GM23338 (cell line): ENCODE results near the gene CANX. TPM values are rescaled to one million over a fixed set of nuclear protein-coding genes. Genes with fewer than 3 reads are reported as not detected.

Source experiments
- ATAC-seq: fragments of 200-7000 bp; cut with Tn5 transposase; 3 replicates; pipeline ENCODE4 v1.9.1; 2020
- DNase-seq: peaks from one replicate; pipeline ENCODE4 v3.0.0-alpha.2; 2015; ENCODE audit warnings: low spot score
- H2AFZ ChIP-seq: fragments of 200-600 bp; sonication (generic); 2 replicates; pipeline ENCODE4 v1.8.0; 2016; ENCODE audit warnings: antibody characterized with exemption, mild to moderate bottlenecking, moderate library complexity
- H3F3A ChIP-seq: fragments of 200-600 bp; sonication (generic); replicated peaks from 2 replicates; pipeline ENCODE4 v1.8.0; 2017; ENCODE audit warnings: antibody characterized with exemption, mixed run types, low read depth
- H3K27ac ChIP-seq: fragments of 200-600 bp; sonication (generic); 2 replicates; pipeline ENCODE4 v1.6.1; 2016; ENCODE audit warnings: low read depth
- H3K27me3 ChIP-seq: fragments of 200-600 bp; sonication (generic); 2 replicates; pipeline ENCODE4 v1.8.0; 2016; ENCODE audit warnings: mild to moderate bottlenecking, mixed run types, moderate library complexity; ENCODE audit not compliant: insufficient read depth
- H3K36me3 ChIP-seq: fragments of 200-600 bp; sonication (generic); 2 replicates; pipeline ENCODE4 v1.8.0; 2016; ENCODE audit warnings: mild to moderate bottlenecking; ENCODE audit not compliant: insufficient read depth
- H3K4me1 ChIP-seq: fragments of 200-600 bp; sonication (generic); 2 replicates; pipeline ENCODE4 v1.8.0; 2016; ENCODE audit warnings: mild to moderate bottlenecking, moderate library complexity; ENCODE audit not compliant: insufficient read depth
- H3K4me2 ChIP-seq: fragments of 200-600 bp; sonication (generic); 2 replicates; pipeline ENCODE4 v1.7.1; 2017; ENCODE audit warnings: mixed run types
- H3K4me3 ChIP-seq: fragments of 200-600 bp; sonication (generic); 2 replicates; pipeline ENCODE4 v1.6.1; 2016; ENCODE audit warnings: mixed run types
- H3K79me2 ChIP-seq: fragments of 200-600 bp; sonication (generic); replicated peaks from 2 replicates; pipeline ENCODE4 v1.8.0; 2017; ENCODE audit warnings: mild to moderate bottlenecking; ENCODE audit not compliant: insufficient read depth
- H3K9me2 ChIP-seq: fragments of 200-600 bp; sonication (generic); 2 replicates; pipeline ENCODE4 v1.8.0; 2017; ENCODE audit not compliant: insufficient read depth
- H4K20me1 ChIP-seq: fragments of 200-600 bp; sonication (generic); replicated peaks from 2 replicates; pipeline ENCODE4 v1.8.0; 2017; ENCODE audit warnings: mild to moderate bottlenecking; ENCODE audit not compliant: insufficient read depth
- H3K27ac Mint-ChIP-seq: 2 replicates; pipeline ENCODE4 v1.8.0; 2020; ENCODE audit warnings: inconsistent platforms, mild to moderate bottlenecking, moderate library complexity, mixed read lengths
- H3K27me3 Mint-ChIP-seq: 3 replicates; pipeline ENCODE4 v1.8.0; 2022; ENCODE audit warnings: low read depth, mild to moderate bottlenecking, moderate library complexity, mixed read lengths, inconsistent platforms; ENCODE audit not compliant: insufficient read depth, poor library complexity
- H3K36me3 Mint-ChIP-seq: 3 replicates; pipeline ENCODE4 v1.8.0; 2021; ENCODE audit warnings: low read depth, mild to moderate bottlenecking, inconsistent platforms, moderate library complexity, mixed read lengths
- H3K4me1 Mint-ChIP-seq: 3 replicates; pipeline ENCODE4 v1.8.0; 2020; ENCODE audit warnings: mild to moderate bottlenecking, inconsistent platforms, mixed read lengths
- H3K4me3 Mint-ChIP-seq: 3 replicates; pipeline ENCODE4 v1.8.0; 2021; ENCODE audit warnings: moderate library complexity, mild to moderate bottlenecking, inconsistent platforms, mixed read lengths
- H3K9me3 Mint-ChIP-seq: 3 replicates; pipeline ENCODE4 v1.8.0; 2020; ENCODE audit warnings: moderate library complexity, mild to moderate bottlenecking, inconsistent platforms, mixed read lengths
- CREB1 ChIP-seq: fragments of 250-450 bp; sonication (Bioruptor Pico); IDR thresholded peaks from 2 replicates; pipeline ENCODE4 v1.5.0; 2020; ENCODE audit warnings: low read depth, mild to moderate bottlenecking, moderate library complexity
- POLR2AphosphoS5 ChIP-seq: IDR thresholded peaks from 2 replicates; pipeline ENCODE4 v1.6.1; 2016; ENCODE audit warnings: antibody characterized with exemption, low read depth
- ZNF114 ChIP-seq: fragments of 250-450 bp; sonication (Bioruptor Pico); IDR thresholded peaks from 2 replicates; pipeline ENCODE4 v1.5.0; 2020; ENCODE audit warnings: mild to moderate bottlenecking, moderate library complexity
- polyA plus RNA-seq: library from polyadenylated mRNA; unstranded; fragments of >200 nt; fragmentation: Nextera tagmentation; extraction: Ambion mirVana; gene quantifications from 2 replicates; pipeline ENCODE4 v1.2.1, GENCODE V29; 2016
- total RNA-seq: library from RNA; depleted of rRNA; stranded (reverse); fragments of >200 nt; shearing (Covaris generic); gene quantifications from 2 replicates; pipeline ENCODE4 v1.2.3, GENCODE V29; 2014
- TF ChIP-seq, protein P1 (sequence below), 2 experiments: fragments of 200-600 bp in 1 of 2; sonication (generic) in 1 of 2; conservative IDR thresholded peaks; 2 replicates each; pipeline versions ENCODE4 v1.5.1 to v1.6.1; 2016 to 2017; ENCODE audit warnings: antibody characterized with exemption in 2 of 2, low read depth in 2 of 2, mild to moderate bottlenecking in 2 of 2, moderate library complexity in 1 of 2
- TF ChIP-seq, protein P2 (sequence below): IDR thresholded peaks from one replicate; pipeline ENCODE4 v1.6.1; 2018; ENCODE audit warnings: antibody characterized with exemption; ENCODE audit not compliant: unreplicated experiment

The CANX gene
- total and polyA plus RNA-seq, 2 experiments from 2014 or later: 177 to 530 TPM

DNA sequence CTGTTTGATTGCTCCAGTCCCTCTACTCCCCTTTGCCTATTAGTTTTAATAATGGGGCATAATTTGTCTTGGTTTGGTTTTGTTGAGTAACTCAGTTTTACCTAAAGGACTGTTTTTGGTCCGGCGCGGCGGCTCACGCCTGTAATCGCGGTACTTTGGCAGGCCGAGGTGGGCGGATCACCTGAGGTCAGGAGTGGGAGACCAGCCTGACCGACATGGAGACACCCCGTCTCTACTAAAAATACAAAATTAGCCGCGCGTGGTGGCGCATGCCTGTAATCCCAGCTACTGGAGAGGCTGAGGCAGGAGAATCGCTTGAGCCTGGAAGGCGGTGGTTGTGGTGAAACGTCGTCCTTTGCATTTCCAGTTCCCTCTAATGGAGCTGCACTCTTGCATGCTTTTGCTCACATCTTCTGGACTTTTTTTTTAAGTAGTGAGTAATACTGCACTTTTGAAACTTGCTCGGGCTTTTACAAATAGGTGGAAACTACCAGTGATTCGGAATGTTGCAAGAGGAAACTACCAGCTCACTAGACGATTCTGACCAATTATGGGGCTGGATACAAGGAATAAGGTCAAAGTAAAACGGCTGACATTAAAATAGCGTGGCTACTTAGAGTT, 33.1 kb downstream of the CANX start:
- Mint-ChIP-seq H3K36me3 (peaks cover 45% of the 10 kb centered on the region), H3K27me3 (peaks cover 13% of the 10 kb centered on the region), H3K27ac (peak overlapping the region; percentile 92), H3K9me3 (no peaks in the 10 kb centered on the region), H3K4me1 (peaks cover 18% of the 10 kb centered on the region), H3K4me3 (peak overlapping the region; percentile 98)
- Histone ChIP-seq H3K27me3 (no peaks in the 10 kb centered on the region), H3F3A (peaks cover 33% of the 10 kb centered on the region), H3K4me2 (peak overlapping the region; percentile 76), H3K9me2 (no peaks in the 10 kb centered on the region), H3K27ac (peak overlapping the region; percentile 92), H3K4me1 (peaks cover 11% of the 10 kb centered on the region; the same call in 1 of the 2 replicates), H4K20me1 (peaks cover 29% of the 10 kb centered on the region), H3K79me2 (peaks cover 36% of the 10 kb centered on the region), H3K4me3 (peak overlapping the region; percentile 48), H3K36me3 (peaks cover 28% of the 10 kb centered on the region), H2AFZ (no peak overlapping the region)
- DNase-seq: no peak
- no peak for TF ChIP-seq ZNF114 (CRISPR knock-in tag)
- TF ChIP-seq POLR2AphosphoS5: no peak
- peak; percentile 8 for ATAC-seq

DNA sequence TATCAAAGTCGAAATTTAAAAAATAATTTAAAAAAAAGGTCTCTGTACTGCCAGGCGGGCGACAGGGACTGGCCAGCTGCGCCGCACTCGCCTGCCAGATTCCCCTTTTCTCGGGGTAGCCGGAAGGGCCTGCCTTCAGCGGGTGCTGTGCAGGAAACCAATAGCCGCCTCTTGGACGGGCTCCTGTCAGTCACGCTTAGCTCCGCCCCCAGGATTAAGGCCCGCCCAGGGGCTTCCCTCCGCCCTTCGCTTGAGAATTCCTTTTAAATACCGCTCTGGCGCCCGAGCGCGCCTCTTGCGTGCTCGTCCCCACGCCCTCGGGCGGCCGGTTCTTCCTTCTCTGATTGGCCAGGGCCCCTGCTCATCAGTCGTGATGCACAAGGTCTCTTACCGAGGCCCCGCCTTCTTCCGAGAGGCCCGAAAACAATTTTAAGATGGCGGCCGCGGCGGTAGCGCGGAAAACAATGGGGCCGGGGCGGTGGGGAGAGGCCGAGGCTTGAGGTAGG, 33.7 kb downstream of the CANX start, which contains the start of gene MAML1:
Gene MAML1 (plus strand): TSS at position 411 of the 506 bp plus-strand sequence. CDS start 291 bp downstream, outside the sequence.
- ATAC-seq (peak; percentile 95), DNase-seq (peak; percentile 100)
- peaks cover 34% of the 10 kb centered on the region for H4K20me1 ChIP-seq
- H3K36me3 Mint-ChIP-seq: peaks cover 45% of the 10 kb centered on the region
- no peaks in the 10 kb centered on the region for H3K9me3 Mint-ChIP-seq
- peaks cover 42% of the 10 kb centered on the region for H3K79me2 ChIP-seq
- peak within 1 kb of the TSS; percentile 95 for H3K27ac Mint-ChIP-seq
- H3K4me1 Mint-ChIP-seq: peaks cover 18% of the 10 kb centered on the region
- H2AFZ ChIP-seq: no peak within 1 kb of the TSS
- peaks cover 11% of the 10 kb centered on the region; the same call in 1 of the 2 replicates for H3K4me1 ChIP-seq
- H3F3A ChIP-seq: peaks cover 31% of the 10 kb centered on the region
- TF ChIP-seq POLR2AphosphoS5 (peak; percentile 81), CREB1 (CRISPR knock-in tag) (peak; percentile 92)
- TF ChIP-seq, protein P1, sequence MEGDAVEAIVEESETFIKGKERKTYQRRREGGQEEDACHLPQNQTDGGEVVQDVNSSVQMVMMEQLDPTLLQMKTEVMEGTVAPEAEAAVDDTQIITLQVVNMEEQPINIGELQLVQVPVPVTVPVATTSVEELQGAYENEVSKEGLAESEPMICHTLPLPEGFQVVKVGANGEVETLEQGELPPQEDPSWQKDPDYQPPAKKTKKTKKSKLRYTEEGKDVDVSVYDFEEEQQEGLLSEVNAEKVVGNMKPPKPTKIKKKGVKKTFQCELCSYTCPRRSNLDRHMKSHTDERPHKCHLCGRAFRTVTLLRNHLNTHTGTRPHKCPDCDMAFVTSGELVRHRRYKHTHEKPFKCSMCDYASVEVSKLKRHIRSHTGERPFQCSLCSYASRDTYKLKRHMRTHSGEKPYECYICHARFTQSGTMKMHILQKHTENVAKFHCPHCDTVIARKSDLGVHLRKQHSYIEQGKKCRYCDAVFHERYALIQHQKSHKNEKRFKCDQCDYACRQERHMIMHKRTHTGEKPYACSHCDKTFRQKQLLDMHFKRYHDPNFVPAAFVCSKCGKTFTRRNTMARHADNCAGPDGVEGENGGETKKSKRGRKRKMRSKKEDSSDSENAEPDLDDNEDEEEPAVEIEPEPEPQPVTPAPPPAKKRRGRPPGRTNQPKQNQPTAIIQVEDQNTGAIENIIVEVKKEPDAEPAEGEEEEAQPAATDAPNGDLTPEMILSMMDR (conservative IDR thresholded peaks at IDR 0.05; ENCODE audit: low read depth in 2 of 2): no peak
- H3K4me2 ChIP-seq: peak within 1 kb of the TSS; percentile 88
- H3K4me3 Mint-ChIP-seq: peak within 1 kb of the TSS; percentile 98
- no peaks in the 10 kb centered on the region for H3K9me2 ChIP-seq
- peak within 1 kb of the TSS; percentile 75 for H3K4me3 ChIP-seq
- H3K27me3 ChIP-seq: no peaks in the 10 kb centered on the region
- peaks cover 23% of the 10 kb centered on the region for H3K36me3 ChIP-seq
- H3K27ac ChIP-seq: peak within 1 kb of the TSS; percentile 92
- H3K27me3 Mint-ChIP-seq: peaks cover 14% of the 10 kb centered on the region

DNA sequence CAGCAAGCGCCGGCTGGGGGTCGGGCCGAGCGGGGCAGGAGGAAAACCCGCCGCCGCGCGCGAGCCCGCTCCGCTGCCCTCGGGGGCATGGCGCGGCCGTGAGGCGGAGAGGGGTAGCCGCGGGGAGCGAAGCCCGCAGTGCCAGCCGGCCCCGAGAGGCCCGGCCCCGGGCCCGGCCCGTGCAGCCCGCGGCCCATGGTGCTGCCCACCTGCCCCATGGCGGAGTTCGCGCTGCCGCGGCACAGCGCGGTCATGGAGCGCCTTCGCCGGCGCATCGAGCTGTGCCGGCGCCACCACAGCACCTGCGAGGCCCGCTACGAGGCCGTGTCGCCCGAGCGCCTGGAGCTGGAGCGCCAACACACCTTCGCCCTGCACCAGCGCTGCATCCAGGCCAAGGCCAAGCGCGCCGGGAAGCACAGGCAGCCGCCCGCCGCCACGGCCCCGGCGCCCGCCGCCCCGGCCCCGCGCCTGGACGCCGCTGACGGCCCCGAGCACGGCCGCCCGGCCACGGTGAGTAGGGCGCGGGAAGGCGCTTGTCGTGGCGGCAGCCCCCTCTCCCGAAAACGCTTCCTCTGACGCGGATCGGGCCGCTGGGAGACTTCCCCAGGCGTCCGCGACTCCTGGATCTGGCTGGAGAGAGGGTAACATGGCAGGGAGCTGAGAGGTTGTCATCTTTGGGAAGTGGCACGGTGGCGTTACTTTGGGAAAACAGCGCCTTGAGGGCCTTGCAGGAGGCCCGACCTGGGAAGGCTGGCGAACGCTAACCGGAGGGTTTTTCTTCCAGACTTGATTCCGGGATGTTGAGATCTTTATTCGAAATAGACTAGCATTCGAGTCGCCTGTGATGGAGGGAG, 34.4 kb downstream of the CANX start:
- no peaks in the 10 kb centered on the region for H3K9me3 Mint-ChIP-seq
- TF ChIP-seq, protein P2, sequence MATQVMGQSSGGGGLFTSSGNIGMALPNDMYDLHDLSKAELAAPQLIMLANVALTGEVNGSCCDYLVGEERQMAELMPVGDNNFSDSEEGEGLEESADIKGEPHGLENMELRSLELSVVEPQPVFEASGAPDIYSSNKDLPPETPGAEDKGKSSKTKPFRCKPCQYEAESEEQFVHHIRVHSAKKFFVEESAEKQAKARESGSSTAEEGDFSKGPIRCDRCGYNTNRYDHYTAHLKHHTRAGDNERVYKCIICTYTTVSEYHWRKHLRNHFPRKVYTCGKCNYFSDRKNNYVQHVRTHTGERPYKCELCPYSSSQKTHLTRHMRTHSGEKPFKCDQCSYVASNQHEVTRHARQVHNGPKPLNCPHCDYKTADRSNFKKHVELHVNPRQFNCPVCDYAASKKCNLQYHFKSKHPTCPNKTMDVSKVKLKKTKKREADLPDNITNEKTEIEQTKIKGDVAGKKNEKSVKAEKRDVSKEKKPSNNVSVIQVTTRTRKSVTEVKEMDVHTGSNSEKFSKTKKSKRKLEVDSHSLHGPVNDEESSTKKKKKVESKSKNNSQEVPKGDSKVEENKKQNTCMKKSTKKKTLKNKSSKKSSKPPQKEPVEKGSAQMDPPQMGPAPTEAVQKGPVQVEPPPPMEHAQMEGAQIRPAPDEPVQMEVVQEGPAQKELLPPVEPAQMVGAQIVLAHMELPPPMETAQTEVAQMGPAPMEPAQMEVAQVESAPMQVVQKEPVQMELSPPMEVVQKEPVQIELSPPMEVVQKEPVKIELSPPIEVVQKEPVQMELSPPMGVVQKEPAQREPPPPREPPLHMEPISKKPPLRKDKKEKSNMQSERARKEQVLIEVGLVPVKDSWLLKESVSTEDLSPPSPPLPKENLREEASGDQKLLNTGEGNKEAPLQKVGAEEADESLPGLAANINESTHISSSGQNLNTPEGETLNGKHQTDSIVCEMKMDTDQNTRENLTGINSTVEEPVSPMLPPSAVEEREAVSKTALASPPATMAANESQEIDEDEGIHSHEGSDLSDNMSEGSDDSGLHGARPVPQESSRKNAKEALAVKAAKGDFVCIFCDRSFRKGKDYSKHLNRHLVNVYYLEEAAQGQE: no peak

More for the DNA sequence above, 34.4 kb downstream of the CANX start:
- peak overlapping the region; percentile 95 for H3K27ac Mint-ChIP-seq
- Histone ChIP-seq H4K20me1 (peaks cover 41% of the 10 kb centered on the region), H3K9me2 (no peaks in the 10 kb centered on the region), H3K4me3 (peak overlapping the region; percentile 75), H3K4me1 (peaks cover 11% of the 10 kb centered on the region; the same call in 1 of the 2 replicates), H3K27ac (peak overlapping the region; percentile 90), H3K79me2 (peaks cover 49% of the 10 kb centered on the region), H3F3A (peaks cover 24% of the 10 kb centered on the region), H3K36me3 (peaks cover 16% of the 10 kb centered on the region), H3K4me2 (peak overlapping the region; percentile 88), H3K27me3 (no peaks in the 10 kb centered on the region), H2AFZ (no peak overlapping the region)
- peak overlapping the region; percentile 98 for H3K4me3 Mint-ChIP-seq
- ATAC-seq (peak; percentile 53), DNase-seq (peak; percentile 58)
- H3K27me3 Mint-ChIP-seq: peaks cover 14% of the 10 kb centered on the region
- peaks cover 44% of the 10 kb centered on the region for H3K36me3 Mint-ChIP-seq
- H3K4me1 Mint-ChIP-seq: peaks cover 18% of the 10 kb centered on the region
